Activated CD8-positive, alpha-beta memory T cell treated with anti-CD3 and anti-CD28 coated beads, Interleukin-2, amount 50 U/mL, for 4 hours (primary cell): ENCODE measurements around the gene CLIC6.

Experiments used
- DNase-seq: peaks from one replicate; pipeline ENCODE4 v3.0.0-alpha.2; 2020

CLIC6 gene

DNA sequence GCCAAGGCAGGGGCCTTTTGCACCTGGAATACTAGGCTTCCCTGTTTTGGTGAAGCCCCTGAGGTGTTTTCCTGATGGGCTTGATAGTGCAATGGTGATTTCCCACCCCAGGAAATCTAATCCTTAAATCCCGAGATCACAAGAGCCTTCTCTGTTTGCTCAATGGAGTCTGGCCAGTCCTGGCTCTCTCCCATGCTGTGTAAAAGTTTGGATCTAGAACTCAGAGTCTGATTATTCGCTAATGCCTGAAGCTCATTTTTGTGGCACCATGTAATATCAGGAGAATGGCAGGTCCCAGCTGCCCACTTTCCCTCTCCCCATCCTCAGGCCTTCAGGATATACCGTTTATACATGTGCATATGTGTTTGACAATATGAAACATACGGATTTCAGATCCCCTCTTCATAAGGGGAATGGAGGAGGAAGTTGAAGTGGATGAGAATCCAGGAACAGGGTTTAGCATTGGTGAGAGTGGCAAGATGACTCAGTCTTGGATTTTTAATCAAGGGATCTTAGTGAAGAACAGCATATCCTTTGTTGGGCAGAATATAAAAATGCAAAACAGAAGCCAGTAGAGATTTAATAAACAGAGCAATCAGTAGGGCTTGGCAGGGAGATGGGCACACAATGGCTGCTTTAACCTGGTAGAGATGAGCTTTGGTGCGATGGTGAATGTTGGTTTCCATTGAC, 62.1 kb downstream of the CLIC6 start:
- DNase-seq = no peak

DNA sequence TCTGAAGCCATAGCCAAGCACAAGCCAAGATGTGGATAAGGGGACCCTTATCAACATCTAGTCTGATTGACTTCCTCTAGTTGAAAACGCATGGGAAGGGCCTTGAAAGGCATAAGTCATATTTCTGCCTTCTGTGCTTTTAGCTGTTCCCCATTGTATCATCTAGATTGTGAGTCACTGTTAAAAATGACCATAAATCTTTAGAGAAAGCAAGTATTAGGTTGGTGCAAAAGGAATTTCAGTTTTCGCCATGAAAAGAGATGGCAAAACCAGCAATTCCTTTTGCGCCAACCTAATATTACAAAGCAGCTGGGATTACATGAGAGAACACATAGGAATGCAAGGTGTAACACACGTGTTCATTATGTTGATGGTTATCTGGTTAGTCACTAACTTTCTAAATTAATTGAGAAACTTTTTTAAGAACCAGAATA, 63.6 kb downstream of the CLIC6 start:
- DNase-seq = no peak

DNA sequence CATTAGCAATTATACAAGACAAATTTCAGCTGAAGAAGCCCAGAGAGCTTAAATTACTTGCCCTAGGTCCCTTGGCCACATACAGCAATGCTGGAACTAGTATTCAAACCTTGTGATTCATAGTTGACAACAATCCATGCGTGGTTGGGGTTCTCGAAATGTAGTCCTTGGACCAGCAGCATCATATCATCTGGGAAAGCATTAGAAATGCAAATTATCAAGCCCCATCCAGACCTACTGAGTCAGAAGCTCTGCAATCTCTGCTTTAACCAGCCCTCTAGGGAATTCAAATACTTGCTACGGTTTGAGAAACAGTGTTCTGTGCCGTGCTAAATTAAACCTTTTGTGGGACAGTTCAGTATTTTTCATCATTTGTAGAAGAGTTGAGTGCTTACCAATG, 65.1 kb downstream of the CLIC6 start:
- no peak for DNase-seq

DNA sequence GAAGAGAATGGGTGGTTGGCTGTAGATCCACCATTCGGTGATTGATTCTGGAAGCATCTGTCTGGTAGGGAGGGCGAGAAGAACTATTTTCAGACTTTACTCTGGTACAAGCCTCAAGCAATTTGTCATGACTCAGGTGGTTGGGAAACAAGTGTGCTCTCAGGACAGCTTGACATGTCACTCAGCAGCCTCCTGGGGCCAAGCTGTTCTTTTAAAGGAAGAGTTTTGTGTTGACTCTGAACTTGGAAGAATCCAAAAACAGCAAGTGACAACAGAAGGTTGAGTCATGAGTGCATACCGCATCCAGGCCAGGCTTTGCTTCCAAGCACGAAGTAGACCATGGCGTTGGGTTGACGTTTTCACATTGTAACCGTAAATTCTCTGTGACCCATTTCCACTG, 65.9 kb downstream of the CLIC6 start:
- DNase-seq = no peak

DNA sequence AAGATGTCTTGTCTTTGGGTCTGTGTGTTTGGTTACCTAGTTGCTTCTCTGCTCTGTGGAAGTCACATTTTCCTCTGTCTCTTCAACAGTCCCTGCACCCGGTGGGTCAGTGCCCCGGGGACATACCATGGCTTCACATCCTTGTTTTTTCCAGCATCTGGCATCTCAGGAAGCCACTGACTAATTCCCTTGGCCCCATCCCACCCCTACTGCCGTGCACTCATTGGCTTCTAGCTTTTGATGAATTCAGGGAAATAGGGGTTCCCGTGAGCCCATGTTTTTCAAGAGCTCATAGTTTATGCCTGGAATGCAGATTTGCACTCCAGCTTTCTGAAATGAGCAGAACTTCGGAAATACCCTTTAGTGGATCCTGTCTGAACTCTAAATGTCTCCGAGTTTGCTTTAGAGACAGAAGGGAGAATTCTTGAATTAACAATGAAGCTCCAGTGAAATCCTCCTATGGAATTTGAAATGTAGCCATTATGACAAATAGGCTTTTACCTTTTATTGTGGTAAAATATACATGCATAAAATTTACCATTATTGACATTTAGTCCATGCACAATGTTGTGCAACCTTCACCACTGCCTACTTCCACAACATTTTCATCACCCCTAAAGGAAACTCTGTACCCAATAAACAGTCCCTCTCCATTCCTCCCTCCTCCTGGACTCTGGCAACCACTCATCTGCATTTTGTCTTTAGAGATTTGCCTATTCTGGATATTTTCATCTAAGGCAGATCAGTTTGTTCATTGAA, 67.5 kb downstream of the CLIC6 start:
- DNase-seq = no peak

DNA sequence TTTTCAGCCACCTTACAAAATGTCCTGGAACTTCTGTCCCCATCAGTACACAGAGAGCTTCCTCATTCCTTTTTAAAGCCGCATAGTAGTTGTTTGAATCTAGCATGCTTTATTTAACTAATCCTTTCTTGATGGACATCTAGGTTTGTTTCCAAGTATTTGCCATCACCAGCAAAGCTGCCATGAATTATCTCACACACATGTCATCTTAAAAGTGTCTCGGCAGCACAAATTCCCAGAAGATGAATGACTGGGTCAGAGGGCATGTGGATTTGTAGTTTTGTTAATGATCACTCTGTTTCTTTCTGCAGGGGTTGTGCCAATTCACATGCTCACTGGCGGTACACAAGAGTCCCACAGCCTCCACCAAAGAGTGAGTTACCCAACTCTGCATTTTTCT, 68.3 kb downstream of the CLIC6 start:
- no peak for DNase-seq

DNA sequence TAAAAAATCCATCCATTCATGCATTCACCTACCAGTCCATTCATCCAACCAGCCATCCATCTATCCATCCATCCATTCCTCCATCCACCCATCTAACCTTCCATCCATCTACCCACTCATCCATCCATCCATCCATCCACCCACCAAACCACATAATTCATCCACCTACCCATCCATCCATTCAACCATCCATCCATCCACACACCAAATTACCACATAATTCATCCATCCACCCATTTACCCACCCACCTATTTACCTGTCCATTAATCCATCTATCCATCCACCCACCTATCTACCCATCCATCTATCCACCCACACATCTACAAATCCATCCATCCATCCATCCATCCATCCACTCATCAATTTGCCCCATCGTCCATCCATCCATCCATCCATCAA, 71.4 kb downstream of the CLIC6 start:
- no peak for DNase-seq

DNA sequence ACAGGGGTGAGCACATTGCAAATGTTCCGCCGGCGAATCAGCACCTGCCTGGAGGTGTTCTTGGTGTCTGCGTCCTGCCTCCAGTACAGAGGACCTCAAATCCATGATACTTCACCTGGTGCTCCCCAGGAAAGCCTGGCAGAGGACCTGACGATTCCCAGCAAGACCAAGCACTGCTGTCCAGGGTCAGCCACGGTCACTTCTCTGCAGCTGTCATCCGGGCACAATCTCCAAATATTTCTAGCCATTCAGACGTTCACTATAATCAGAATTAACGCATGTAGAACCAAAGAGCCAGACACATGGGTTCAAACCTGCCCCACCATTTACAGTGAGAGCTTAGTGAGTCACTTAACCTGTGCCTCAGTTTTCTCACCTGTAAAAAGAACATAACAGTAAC, 74.5 kb downstream of the CLIC6 start:
- no peak for DNase-seq

DNA sequence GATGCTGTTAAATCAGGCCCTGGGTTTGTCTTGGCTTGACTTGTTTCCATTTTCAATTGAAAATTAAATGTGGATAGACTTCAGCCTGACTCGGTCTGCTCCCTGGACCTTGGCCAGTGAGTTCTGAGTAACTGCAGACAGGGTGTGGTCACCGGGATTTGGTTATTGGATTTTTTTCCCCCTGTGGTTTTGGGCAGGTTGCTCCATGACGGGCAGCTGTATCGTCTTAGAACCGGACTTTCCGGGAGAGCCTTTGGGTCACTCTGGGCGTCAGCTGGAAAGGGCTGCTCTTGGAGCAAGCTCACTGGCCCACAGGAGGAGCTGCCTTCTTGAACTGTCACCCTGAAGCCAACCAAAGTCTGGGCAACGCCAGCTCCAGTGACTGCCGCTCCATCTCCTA, 75.0 kb downstream of the CLIC6 start:
- DNase-seq = no peak

DNA sequence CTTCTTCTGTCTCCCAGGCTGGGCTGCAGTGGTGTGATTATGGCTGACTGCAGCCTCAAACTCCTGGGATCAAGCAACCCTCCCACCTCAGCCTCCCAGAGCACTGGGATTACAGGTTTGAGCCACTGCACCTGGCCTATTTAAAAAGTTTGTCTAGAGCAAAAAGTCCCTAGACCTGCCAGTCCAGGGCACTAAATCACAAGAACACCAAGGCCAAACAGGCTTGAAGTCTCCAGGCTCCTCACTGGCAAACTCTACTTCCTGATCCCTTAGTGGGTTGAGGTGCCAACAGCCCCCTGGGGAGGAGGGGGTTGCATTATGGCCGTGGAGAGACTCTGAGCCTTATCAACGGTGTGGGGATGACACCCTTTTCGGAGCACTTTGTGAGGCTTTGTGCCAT, 76.0 kb downstream of the CLIC6 start:
- no peak for DNase-seq

DNA sequence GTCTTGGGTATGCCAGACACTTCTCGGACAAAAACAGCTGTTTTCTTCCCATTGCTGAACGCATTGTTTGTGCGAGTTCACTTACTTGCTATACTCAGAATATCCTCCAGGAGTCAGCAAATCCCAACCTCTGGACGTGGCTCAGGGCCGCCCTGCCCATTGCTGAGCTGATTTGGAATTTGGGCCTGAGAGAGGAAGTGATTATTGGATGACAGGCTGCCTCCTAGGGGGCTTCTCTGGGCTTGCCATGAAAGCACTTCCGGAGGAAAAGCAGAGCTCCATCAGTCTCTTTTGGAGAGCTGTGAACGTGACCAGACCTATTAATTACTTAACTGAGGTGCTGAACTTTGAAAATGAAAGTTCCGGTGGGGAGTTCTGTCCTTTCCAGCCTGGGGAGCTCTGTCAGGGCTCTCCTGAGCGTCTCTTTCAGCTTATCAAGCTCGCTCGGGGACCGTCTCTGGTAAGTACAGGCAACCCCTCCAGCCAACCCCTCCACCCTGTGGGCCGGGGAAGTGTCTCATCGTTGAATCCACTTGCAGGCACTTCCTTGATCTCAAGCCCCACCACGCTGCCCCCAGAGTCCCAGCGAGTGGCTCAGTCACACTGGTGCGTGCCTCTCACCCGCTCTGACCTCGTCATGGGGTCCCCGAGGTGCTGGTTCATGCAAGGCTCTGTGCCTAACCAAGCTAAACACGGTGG, 76.9 kb downstream of the CLIC6 start:
- peak; percentile 41 for DNase-seq

DNA sequence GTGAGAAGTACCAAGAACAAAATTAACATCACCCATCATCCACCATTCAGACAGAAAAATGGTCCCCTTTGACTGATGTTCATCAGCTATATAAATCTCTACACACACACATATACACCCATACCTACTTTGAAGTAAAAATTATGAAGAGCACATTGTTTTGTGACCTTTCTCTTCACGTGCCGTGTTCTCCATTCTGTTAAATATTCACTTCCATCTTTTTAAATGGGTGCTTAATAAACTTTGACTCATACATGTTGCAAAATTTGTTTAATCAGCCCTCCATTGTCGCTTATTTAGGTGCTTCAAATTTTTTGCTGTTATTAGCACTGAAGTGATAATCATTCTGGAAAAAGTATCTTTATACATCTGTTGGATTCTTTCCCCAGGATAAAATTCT, 80.1 kb downstream of the CLIC6 start:
- no peak for DNase-seq

DNA sequence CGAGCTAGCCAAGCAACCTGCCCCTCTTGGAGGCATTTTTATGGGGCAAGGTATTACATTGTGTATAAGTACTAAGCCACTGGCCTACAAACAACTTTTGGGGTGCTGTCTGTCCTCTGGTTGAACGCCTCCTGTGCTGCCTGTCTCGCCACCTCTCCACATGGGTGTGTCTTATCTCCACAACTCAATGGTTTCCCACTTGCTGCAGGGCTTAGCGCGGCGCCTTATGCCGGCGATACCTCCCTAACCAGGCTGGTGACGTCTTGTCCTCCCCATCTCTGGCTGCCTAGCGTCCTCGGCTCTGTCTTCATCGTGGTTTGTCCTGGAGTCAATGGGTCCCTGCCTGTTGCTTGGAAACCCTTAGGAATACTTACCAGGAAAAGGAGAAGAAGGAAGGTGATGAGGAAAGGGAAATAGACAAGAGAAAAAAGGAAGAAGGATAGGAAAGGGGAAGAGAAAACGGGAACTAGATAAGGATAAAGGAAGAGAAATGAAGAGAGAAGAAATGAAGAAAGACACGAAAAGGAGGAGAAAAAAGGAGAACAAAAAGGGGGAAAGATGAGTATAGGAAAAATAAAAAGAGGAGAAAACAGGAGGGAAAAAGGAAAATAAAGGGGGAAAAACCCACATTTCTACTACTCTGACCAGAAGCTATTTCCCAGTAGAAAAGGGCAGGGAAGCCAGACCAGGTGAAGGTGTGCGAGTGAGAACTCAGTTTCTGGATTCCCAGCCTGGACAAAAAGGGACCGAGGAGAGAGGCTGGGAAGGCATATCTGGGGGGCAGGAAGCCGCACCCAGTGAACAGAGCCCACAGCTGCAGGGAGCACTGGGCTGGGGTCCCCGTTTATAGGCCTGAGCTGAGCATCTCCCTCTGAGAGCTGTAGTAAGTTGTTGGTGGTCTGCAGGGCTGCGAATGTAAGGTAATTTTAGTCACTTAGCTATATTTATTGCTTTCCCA, 86.2 kb downstream of the CLIC6 start:
- DNase-seq = no peak

DNA sequence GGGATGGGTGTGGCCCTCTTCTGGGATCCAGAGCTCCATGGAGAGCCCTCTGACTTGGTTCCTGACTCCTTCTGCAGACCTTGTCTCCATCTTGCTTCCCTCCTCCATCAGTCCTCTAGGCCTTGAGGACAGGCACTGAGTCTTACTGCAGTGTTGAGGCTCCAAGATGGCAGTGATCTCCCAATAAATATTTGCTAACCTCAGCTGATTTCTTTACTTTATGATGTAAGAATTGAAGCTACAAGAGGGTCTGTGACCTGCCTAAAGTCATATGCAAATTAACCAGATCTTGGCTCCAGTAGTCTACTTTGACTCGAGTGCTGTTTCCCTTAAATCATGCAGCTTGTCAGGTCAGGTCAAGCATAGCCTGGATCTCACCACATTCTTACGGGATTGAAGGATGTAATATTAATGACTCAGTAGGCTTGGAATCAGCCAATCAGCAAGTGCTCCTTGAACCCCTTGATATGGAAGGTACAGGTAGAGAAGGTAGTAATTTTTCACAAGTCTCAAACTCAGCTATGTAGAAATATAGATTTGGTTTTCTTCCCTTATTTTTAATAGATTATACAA, 93.0 kb downstream of the CLIC6 start:
- no peak for DNase-seq

DNA sequence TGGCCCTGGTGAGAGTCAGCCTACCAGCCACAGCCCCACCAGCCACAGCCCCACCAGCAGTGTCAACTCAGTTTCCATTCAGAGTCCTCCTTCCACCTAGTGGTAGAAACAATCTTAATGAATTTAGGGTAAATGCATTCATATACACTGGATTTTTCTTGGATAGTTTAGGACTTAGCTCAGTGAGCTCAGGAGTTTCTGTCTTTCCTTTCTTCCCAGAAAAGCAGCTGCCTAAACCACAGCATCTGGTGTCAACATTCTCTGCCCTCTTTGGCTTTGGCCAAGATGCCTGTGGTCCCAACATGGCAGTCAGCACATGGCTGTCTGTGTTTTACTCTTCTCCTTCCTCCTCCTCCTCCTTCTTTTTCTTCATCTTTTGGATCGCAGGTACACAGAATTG, 94.0 kb downstream of the CLIC6 start:
- no peak for DNase-seq

DNA sequence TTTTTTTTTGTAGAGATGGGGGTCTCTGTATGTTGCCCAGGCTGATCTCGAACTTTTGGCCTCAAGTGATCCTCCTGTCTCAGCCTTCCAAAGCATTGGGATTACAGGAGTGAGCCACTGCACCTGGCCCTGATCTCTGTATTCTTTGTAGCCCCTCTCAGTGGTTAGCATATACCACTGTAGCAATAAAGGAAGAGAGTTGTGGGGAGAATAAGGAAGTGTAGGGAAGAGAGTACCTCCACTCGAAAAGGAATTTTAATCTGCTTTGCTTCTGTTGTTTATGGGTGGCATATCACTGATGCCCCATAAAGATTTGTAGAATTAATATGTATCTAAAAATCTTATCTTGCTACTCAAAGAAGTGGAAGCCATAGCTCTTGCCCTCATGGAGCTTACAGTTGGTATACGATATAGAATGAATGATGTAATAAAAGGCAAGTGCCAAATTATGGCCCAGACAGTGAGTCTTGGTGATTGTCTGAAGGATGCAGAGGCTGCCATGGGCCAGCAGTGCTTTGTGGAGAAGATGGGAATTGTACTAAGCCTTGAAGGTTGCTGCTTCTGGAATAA, 96.0 kb downstream of the CLIC6 start:
- no peak for DNase-seq

DNA sequence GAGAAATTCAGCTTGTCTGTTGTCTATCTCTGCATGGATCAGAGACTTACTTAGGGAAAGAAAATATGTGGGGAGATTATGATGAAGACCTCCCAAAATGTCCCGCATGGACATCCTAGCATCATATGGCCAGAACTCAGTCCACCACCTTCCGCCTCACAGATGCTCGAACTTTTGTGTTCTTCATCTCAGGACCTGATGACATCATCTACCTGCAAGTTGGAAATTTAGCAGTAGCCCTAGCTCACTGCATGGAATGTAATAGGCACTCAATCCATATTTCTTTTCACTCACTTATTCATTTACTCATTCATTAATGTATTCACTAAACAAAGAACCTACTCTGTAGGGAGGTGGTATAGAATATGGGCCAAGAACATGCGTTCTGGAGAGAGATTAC, 96.8 kb downstream of the CLIC6 start:
- DNase-seq = no peak

DNA sequence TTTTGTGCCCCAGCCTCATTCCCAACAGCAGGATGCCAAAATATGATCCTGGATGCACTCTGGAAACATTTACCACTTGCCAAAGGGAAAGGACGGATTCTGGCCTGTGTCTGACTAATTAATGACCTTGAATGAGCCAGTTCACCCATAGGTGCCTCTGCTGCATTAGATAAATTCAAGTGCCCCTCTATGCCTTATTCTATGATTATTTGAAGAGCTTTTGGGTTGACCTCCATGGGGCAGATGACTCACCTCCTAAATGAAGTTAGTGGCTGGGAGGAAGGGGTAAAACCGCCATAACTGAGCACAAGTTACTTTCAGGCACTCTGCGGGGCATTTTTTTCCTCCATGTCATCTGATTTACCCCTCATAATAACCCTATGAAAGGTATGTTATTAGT, 98.1 kb downstream of the CLIC6 start:
- DNase-seq = no peak
